ENCODE data around the gene ALPK3.

The ALPK3 gene

GRCh38 chr15:84839714-84840113 lies 22.6 kb downstream of the ALPK3 start:
- TF ChIP-seq, protein P1, sequence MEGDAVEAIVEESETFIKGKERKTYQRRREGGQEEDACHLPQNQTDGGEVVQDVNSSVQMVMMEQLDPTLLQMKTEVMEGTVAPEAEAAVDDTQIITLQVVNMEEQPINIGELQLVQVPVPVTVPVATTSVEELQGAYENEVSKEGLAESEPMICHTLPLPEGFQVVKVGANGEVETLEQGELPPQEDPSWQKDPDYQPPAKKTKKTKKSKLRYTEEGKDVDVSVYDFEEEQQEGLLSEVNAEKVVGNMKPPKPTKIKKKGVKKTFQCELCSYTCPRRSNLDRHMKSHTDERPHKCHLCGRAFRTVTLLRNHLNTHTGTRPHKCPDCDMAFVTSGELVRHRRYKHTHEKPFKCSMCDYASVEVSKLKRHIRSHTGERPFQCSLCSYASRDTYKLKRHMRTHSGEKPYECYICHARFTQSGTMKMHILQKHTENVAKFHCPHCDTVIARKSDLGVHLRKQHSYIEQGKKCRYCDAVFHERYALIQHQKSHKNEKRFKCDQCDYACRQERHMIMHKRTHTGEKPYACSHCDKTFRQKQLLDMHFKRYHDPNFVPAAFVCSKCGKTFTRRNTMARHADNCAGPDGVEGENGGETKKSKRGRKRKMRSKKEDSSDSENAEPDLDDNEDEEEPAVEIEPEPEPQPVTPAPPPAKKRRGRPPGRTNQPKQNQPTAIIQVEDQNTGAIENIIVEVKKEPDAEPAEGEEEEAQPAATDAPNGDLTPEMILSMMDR (conservative IDR thresholded peaks at IDR 0.05) = no peak
- no peak for TF ChIP-seq ZFX (IDR thresholded peaks at IDR 0.05)
- H3K27ac ChIP-seq = no peak overlapping the region

GRCh38 chr15:84840255-84840654 lies 23.1 kb downstream of the ALPK3 start:
- TF ChIP-seq, protein P1 (conservative IDR thresholded peaks at IDR 0.05) = no peak
- no peak for TF ChIP-seq ZFX (IDR thresholded peaks at IDR 0.05)
- H3K27ac ChIP-seq = no peak overlapping the region; the same call in 1 of the 2 replicates

DNA sequence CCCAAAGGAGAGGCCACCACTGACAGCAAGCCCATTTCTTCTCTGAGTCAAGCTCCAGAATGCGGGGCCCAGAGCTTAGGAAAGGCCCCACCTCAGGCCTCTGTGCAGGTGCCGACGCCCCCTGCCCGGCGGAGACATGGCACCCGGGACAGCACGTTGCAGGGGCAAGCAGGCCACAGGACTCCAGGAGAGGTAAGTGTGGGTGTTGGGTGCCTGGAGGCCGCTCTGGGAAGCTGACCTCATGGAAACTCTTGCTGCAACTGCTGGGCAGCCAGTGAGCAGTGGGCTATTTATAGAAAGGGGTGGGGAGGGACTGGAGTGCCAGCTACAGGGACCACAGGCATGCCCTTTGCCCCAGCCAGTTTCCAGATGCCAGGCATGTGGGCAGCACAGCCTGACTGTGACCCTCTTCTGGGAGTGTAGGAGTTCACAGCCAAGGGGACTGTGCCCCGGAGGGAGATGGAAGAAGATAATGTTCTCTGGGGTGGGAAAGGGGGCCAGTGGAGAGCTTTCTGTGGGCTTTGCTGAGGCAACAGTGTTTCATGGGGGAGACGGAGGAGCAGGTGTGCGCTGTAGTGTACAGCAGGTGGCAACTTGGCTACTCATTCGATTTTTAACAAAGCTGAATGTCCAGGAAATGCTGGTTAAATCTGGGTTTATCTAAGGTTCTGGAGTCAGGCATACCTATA lies 23.7 kb downstream of the ALPK3 start:
- H3K27ac ChIP-seq = no peak overlapping the region; the same call in 1 of the 2 replicates
- TF ChIP-seq, protein P1 (conservative IDR thresholded peaks at IDR 0.05) = no peak
- TF ChIP-seq ZFX (IDR thresholded peaks at IDR 0.05) = no peak

- H3K27ac ChIP-seq = no peak overlapping the region
- TF ChIP-seq ZFX (IDR thresholded peaks at IDR 0.05) = no peak
- TF ChIP-seq, protein P1 (conservative IDR thresholded peaks at IDR 0.05) = no peak
Observed at GRCh38 chr15:84842781-84843180, 25.6 kb downstream of the ALPK3 start.

- TF ChIP-seq ZFX (IDR thresholded peaks at IDR 0.05) = no peak
- TF ChIP-seq, protein P1 (conservative IDR thresholded peaks at IDR 0.05) = no peak
- H3K27ac ChIP-seq = peak overlapping the region; percentile 30
Observed at GRCh38 chr15:84844964-84845363, 27.8 kb downstream of the ALPK3 start.

DNA sequence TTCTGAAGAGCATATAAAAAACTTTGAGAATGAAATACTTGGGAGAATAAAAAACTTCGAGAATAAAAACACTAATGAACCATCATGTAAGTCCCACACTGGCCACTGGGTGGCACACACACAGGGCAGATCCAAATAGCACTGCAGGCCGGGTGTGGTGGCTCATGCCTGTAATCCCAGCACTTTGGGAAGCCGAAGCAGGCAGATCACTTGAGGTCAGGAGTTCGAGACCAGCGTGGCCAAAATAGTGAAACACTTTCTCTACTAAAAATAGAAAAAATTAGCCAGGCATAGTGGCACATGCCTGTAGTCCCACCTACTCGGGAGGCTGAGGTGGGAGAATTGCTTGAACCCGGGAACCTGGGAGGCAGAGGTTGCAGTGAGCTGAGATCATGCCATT lies 28.5 kb downstream of the ALPK3 start:
- TF ChIP-seq, protein P1 (conservative IDR thresholded peaks at IDR 0.05) = peak; percentile 91

GRCh38 chr15:84846269-84846668 lies 29.1 kb downstream of the ALPK3 start:
- H3K27ac ChIP-seq = no peak overlapping the region
- no peak for TF ChIP-seq ZFX (IDR thresholded peaks at IDR 0.05)
- TF ChIP-seq, protein P1 (conservative IDR thresholded peaks at IDR 0.05) = no peak

More for the DNA sequence above, 28.5 kb downstream of the ALPK3 start:
- H3K27ac ChIP-seq = peak overlapping the region; percentile 25

Data from C4-2B (cell line).